ENCODE data around the gene RASAL2.
A peak's percentile ranks its signal among the peaks of the same experiment; 100 is the strongest.

The RASAL2 gene

GRCh38 chr1:178093951-178094738 lies at the start of gene RASAL2:
RASAL2 (plus strand) TSS chr1:178094104; CDS start chr1:178094493, 389 bp downstream.
- DNase-seq: peak; percentile 1

- DNase-seq: no peak
These were observed 47.2 kb upstream of the RASAL2 start for GRCh38 chr1:178046591-178047270.

DNA sequence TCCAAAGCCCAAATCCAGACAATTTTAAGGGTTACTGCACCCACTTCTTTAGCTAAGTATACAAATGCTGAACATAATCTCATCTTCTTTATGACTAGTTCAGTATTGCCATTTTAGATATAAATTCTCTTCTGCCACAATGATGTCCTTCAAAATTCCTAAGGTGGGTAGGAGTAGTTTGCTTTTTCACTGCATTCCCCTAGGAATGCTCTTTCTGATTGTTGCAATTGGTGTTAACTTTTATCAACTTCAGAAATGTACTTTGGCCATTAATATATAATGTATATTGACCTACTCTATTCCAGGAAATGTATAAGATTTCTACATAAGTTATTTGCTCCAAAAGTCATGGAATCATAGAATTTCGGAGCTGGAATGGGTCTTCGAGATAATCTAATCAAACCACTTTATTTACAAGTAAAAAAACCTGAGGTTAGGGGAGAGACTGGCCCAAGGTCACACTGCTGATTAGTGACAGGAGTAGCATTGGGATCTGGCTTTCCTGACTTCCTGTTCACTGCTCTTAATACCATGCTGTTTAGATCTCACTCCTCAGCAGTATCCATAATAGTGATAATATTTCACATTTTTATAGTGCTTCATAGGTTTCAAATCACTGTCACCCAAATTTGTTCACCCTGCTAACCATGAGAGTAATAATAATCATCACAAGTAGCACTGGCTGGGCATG lies 46.4 kb upstream of the RASAL2 start:
- DNase-seq: no peak

- DNase-seq: no peak
These were observed 45.5 kb upstream of the RASAL2 start for GRCh38 chr1:178048426-178048825.

GRCh38 chr1:178048883-178049282 lies 45.0 kb upstream of the RASAL2 start:
- DNase-seq: no peak

DNA sequence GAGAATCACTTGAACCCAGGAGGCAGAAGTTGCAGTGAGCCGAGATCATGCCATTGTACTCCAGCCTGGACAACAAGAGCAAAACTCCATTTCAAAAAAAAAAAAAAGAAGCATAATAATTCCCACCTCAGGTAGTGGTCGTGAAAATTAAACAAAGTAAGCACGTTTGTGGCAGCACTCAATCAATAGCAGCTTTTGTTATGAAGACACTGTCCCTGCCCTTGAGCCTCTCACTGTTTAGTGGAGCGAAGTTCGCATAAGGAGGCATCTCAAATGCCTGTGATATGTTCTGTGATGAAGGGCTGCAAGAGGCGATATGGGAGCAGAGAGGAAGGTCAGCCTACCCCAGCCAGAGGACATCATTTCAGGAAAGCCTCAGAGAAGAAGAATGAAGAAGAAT lies 43.8 kb upstream of the RASAL2 start:
- DNase-seq: no peak

DNA sequence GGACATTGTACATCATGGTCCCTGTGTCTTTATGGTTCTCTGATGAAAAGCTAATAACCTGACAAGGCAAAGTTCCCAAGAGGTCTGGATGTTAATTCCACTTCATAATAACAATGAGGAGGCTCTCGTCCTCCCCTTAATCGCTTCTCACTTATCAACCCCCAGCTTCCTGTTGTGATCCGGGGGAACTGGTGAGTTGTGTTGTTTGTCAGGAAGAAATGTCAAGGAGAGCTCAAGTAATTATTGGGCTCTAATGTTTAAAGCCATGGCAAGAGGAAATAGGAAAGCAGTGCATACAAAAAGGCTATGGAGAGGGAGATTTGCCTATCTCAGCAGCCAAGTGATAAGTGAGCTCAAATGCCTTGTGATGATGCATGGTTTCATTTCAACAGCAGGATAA lies 42.8 kb upstream of the RASAL2 start:
- DNase-seq: no peak

GRCh38 chr1:178052650-178053461 lies 41.0 kb upstream of the RASAL2 start:
- no peak for DNase-seq

DNA sequence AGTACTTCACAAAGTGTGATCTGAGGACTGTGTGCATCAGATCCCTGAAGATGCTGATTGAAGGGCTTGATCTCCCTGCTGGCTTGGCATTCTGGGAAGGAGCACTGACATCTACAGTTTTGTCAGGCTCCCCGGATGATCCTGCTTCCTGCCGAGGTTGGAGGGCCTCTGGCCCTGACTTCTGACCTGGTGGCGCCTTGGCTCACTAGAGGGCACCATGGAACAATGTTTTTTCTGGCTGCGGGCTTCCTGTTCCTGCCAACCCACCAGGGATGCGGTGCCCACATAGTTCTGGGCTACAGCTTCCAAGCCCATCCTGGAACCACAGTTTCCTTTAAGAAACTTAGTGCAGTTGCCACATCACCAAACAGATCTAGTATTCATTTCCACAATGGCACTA lies 38.8 kb upstream of the RASAL2 start:
- DNase-seq: no peak

DNA sequence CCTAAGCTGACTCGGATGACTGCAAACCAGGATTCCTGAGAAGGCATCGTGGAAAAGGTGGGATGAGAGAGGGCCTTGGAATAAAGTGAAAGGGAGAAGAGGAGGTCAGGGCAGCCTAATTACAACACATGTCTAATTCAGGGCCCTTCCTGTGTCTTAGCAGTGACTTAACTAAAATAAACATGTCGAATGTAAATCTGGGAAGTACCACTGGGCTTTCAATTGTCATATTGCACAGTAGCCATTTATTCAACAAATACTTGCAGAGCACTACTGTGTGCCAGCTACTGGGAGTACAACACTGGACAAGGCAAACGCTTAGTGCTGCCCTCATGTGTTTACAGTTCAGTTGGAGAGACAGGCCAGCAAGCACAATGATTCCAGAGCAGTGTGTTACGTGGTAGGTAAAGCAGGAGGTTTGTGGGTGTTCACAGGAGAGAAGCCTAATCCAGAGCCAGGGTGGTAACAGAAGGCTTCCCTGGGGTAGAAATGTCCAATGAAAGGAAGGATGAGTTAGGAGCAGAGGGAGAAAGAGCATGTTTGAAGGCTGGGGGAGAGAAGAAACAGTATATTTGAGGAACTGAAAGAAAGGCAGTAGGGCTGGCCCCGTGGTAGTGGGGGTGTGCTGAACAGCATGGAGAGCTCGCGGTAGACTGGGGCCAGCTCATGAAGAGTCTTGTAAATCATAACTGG lies 38.0 kb upstream of the RASAL2 start:
- DNase-seq: no peak

DNA sequence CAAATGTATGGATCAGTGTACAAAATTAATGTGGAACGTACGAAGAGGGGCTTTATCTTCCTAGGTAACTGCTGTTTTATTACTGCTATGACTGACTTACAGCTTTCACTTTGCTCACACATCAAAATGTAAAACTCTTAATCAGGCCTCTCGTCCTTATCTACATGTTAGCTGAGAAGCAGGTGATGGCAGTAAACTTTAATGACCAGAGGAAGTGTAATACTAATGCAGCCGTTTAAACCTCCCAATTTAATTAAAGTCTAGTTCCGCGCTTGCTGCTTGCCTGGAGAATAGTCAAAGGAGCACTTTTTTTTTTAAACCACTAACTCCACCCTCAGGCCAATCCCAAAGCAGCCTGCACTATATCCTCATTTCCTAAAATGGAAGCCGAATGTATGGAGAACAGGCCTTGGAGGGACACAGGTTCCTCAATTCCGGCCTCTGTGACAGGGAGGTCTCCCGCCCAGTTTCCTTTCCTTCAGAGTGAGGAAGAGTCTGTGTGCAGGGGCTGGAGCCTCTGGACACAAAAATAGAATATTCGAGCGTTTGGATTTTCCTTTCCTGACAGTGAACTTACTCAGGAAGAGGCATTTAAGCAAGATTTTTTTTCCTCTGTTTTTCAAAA lies 36.7 kb upstream of the RASAL2 start:
- no peak for DNase-seq

- no peak for DNase-seq
These were observed 35.9 kb upstream of the RASAL2 start for GRCh38 chr1:178057912-178058534.

- no peak for DNase-seq
These were observed 32.9 kb upstream of the RASAL2 start for GRCh38 chr1:178060789-178061556.

GRCh38 chr1:178061620-178062019 lies 32.3 kb upstream of the RASAL2 start:
- no peak for DNase-seq

DNA sequence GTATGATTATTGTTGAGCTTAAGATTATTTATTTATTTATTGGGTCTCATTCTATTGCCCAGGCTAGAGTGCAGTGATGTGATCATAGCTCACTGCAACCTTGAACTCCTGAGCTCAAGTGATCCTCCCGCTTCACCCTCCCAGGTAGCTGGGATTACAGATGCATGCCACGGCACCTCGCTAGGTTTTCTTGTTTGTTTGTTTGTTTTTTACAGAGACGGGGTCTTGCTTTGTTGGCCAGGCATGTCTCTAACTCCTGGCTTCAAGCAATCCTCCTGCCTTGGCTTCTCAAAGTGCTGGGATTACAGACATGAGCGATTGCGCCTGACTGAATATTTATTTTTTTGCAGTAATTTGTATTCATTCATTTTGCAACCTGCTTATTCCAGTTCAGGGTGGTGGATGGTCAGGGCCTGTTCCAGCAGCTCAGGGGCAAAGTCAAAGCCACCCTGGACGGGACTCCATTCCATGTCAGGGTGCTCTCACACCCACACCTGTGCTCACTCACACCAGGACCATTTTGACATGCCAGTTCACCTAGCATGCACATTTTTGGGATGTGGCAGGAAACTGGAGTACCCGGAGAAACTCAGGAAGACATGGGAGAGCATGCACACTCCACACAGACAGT lies 29.6 kb upstream of the RASAL2 start:
- DNase-seq: no peak

DNA sequence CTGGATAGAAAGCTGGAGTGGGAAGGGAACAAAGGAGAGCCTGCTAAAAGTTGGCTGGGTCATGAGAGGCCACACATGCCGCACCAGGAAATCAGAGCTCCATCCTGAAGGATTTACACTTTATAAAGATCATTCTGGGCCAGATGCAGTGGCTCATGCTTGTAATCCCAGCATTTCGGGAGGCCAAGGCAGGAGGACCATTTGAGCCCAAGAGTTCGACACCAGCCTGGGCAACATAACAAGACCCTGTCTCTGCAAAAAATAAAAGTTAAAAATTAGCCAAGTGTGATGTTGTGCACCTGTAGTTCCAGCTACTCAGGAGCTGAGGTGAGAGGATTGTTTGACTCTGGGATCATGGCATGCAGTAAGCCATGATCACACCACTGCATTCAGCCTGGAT lies 28.7 kb upstream of the RASAL2 start:
- no peak for DNase-seq

GRCh38 chr1:178066296-178066907 lies 27.5 kb upstream of the RASAL2 start:
- DNase-seq: no peak

- no peak for DNase-seq
These were observed 26.8 kb upstream of the RASAL2 start for GRCh38 chr1:178066908-178067614.

DNA sequence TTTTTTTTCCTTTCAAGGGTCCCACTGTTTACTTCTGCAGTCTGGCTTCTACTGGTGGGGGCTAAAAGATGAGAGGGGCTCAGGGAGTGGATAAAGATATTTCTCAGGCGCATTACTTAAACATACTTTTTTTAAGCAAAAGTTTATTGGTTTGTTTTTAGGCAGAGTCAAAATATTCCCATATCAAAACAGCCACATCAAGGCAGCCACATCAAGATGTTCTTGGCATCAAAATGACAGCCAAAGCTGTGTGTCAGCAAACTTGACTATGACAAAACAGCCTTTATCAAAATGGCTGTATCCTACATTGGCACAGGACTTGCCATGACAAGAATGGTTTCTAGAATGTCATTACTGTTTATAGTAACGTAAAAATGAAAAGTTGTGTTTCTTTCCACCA lies 22.1 kb upstream of the RASAL2 start:
- DNase-seq: no peak
